Esophagus (tissue), 2 donors: ENCODE results near the gene CHST4. TPM values are rescaled to one million over a fixed set of nuclear protein-coding genes. Genes with fewer than 3 reads are reported as not detected.

ENCODE experiments used
- H3K27ac ChIP-seq, 2 donors: one replicate each; pipeline ENCODE4 v1.5.1; 2013; ENCODE audit warnings: low read depth in 2 of 2, mild to moderate bottlenecking in 2 of 2, inconsistent platforms in 1 of 2, low read length in 1 of 2, moderate library complexity in 1 of 2
- H3K27me3 ChIP-seq, 2 donors: one replicate each; pipeline ENCODE4 v1.6.1; 2013; ENCODE audit warnings: low read length in 2 of 2, control low read depth in 1 of 2, mild to moderate bottlenecking in 1 of 2; ENCODE audit not compliant: insufficient read depth in 2 of 2, control insufficient read depth in 1 of 2
- H3K36me3 ChIP-seq, 2 donors: one replicate each; pipeline ENCODE4 v1.6.1; 2013; ENCODE audit warnings: low read length in 1 of 2; ENCODE audit not compliant: control insufficient read depth in 2 of 2, insufficient read depth in 2 of 2
- H3K4me1 ChIP-seq, 2 donors: one replicate each; pipeline ENCODE4 v1.6.1; 2013; ENCODE audit warnings: low read length in 1 of 2; ENCODE audit not compliant: control insufficient read depth in 2 of 2, insufficient read depth in 2 of 2
- H3K4me3 ChIP-seq, 2 donors: one replicate each; pipeline ENCODE4 v1.5.1; 2013; ENCODE audit warnings: low read length in 2 of 2, mild to moderate bottlenecking in 2 of 2, low read depth in 1 of 2, moderate library complexity in 1 of 2
- H3K9me3 ChIP-seq, 2 donors: one replicate each; pipeline ENCODE4 v1.6.1; 2013; ENCODE audit warnings: mild to moderate bottlenecking in 2 of 2, low read depth in 1 of 2, low read length in 1 of 2, moderate library complexity in 1 of 2; ENCODE audit not compliant: control insufficient read depth in 2 of 2, insufficient read depth in 1 of 2
- WGBS, 2 donors: extraction: QIAGEN DNeasy Blood & Tissue Kit; methylation state at CpG; one replicate each; pipeline ENCODE4 v1.1.7; 2013; 5-methylcytosine and 5-hydroxymethylcytosine counted together
- polyA plus RNA-seq, 2 donors: library from polyadenylated mRNA; stranded (reverse); fragments of 200-250 nt; gene quantifications; one replicate each; pipeline ENCODE4 v1.2.3, GENCODE V29; 2013
- donor health status: healthy with polysubstance abuse.
- donor health status: Bipolar disorder and iron deficiency.

The CHST4 gene
- polyA plus RNA-seq: under 1 TPM in 1 of 2 donors, not detected in 1; 0.01 TPM

GRCh38 chr16:71526111-71526631 lies at the start of gene CHST4:
TSS of gene CHST4 (plus strand) at chr16:71526426. CDS start at chr16:71536678, 10,252 bp downstream.
- H3K27ac ChIP-seq: no peak within 1 kb of the TSS
- H3K27me3 ChIP-seq: no peaks in the 10 kb centered on the region
- no peak within 1 kb of the TSS for H3K4me3 ChIP-seq
- H3K4me1 ChIP-seq: no peaks in the 10 kb centered on the region
- no peaks in the 10 kb centered on the region for H3K36me3 ChIP-seq
- H3K9me3 ChIP-seq: no peaks in the 10 kb centered on the region
- 9 to 23% methylated on average over 9 of the region's 9 CpGs for WGBS, 2 donors

- H3K4me1 ChIP-seq: no peaks in the 10 kb centered on the region
- H3K36me3 ChIP-seq: peaks cover 4 to 6% of the 10 kb centered on the region in 2 donors
- no peaks in the 10 kb centered on the region for H3K27me3 ChIP-seq
- WGBS, 2 donors: 93 to 97% methylated on average over 4 of the region's 4 CpGs
- H3K4me3 ChIP-seq: no peak overlapping the region
- H3K9me3 ChIP-seq: no peaks in the 10 kb centered on the region
- no peak overlapping the region for H3K27ac ChIP-seq
Measured at GRCh38 chr16:71476457-71477124, 49.6 kb upstream of the CHST4 start.

GRCh38 chr16:71479420-71479819 lies 46.8 kb upstream of the CHST4 start:
- no peaks in the 10 kb centered on the region for H3K27me3 ChIP-seq
- no peaks in the 10 kb centered on the region for H3K9me3 ChIP-seq
- peaks cover 4 to 6% of the 10 kb centered on the region in 2 donors for H3K36me3 ChIP-seq
- no peaks in the 10 kb centered on the region for H3K4me1 ChIP-seq
- H3K27ac ChIP-seq: no peak overlapping the region
- H3K4me3 ChIP-seq: no peak overlapping the region
- WGBS, 2 donors: 60 to 61% methylated on average over 3 of the region's 3 CpGs

- Histone ChIP-seq H3K4me3 (no peak overlapping the region), H3K36me3 (peaks cover 0 to 4% of the 10 kb centered on the region in 2 donors), H3K9me3 (no peaks in the 10 kb centered on the region), H3K4me1 (no peaks in the 10 kb centered on the region), H3K27ac (no peak overlapping the region), H3K27me3 (no peaks in the 10 kb centered on the region)
- WGBS, 2 donors: 97% methylated on average over 2 of the region's 2 CpGs
Measured at GRCh38 chr16:71480956-71481355, 45.3 kb upstream of the CHST4 start.

GRCh38 chr16:71482569-71482968 lies 43.7 kb upstream of the CHST4 start:
- Histone ChIP-seq H3K36me3 (peaks cover 0 to 4% of the 10 kb centered on the region in 2 donors), H3K27me3 (no peaks in the 10 kb centered on the region), H3K9me3 (no peaks in the 10 kb centered on the region), H3K4me3 (no peak overlapping the region), H3K27ac (no peak overlapping the region), H3K4me1 (no peaks in the 10 kb centered on the region)
- WGBS, 2 donors: 88 to 92% methylated on average over 5 of the region's 5 CpGs

GRCh38 chr16:71484006-71484893 lies 42.0 kb upstream of the CHST4 start:
- 1% methylated on average over 44 of the region's 44 CpGs for WGBS, 2 donors

GRCh38 chr16:71489122-71489521 lies 37.1 kb upstream of the CHST4 start, which contains the start of gene ZNF19:
TSS of gene ZNF19 (minus strand) at chr16:71489324. CDS start at chr16:71482114, 7,210 bp downstream.
- H3K27ac ChIP-seq: no peak within 1 kb of the TSS
- no peaks in the 10 kb centered on the region for H3K27me3 ChIP-seq
- H3K4me1 ChIP-seq: no peaks in the 10 kb centered on the region
- no peaks in the 10 kb centered on the region for H3K9me3 ChIP-seq
- no peaks in the 10 kb centered on the region for H3K36me3 ChIP-seq
- no peak within 1 kb of the TSS for H3K4me3 ChIP-seq
- WGBS, 2 donors: 90 to 92% methylated on average over 22 of the region's 22 CpGs

More at GRCh38 chr16:71484006-71484893, 42.0 kb upstream of the CHST4 start:
- Histone ChIP-seq H3K27ac (peak overlapping the region; percentile 98 to 99), H3K36me3 (no peaks in the 10 kb centered on the region), H3K27me3 (no peaks in the 10 kb centered on the region), H3K9me3 (no peaks in the 10 kb centered on the region), H3K4me1 (no peaks in the 10 kb centered on the region), H3K4me3 (peak overlapping the region; percentile 78 to 91)

GRCh38 chr16:71490361-71490760 lies 35.9 kb upstream of the CHST4 start:
- Histone ChIP-seq H3K27ac (no peak overlapping the region), H3K27me3 (no peaks in the 10 kb centered on the region), H3K36me3 (no peaks in the 10 kb centered on the region), H3K4me3 (no peak overlapping the region), H3K4me1 (no peaks in the 10 kb centered on the region), H3K9me3 (no peaks in the 10 kb centered on the region)

- WGBS, 2 donors: 61 to 62% methylated on average over 3 of the region's 3 CpGs
- no peaks in the 10 kb centered on the region for H3K36me3 ChIP-seq
- H3K9me3 ChIP-seq: no peaks in the 10 kb centered on the region
- no peak overlapping the region for H3K27ac ChIP-seq
- H3K4me1 ChIP-seq: no peaks in the 10 kb centered on the region
- no peak overlapping the region for H3K4me3 ChIP-seq
- H3K27me3 ChIP-seq: no peaks in the 10 kb centered on the region
Measured at GRCh38 chr16:71491054-71491453, 35.2 kb upstream of the CHST4 start.
